GM12878 (cell line): ENCODE measurements around the gene HMHB1. TPM values are rescaled to one million over a fixed set of nuclear protein-coding genes. Genes with fewer than 3 reads are reported as not detected.

Experiments
- ATAC-seq: fragments of 200-7000 bp; cut with Tn5 transposase; 3 replicates; pipeline ENCODE4 v1.9.1; 2020; ENCODE audit warnings: mild to moderate bottlenecking, moderate library complexity
- BruUV-seq: library from RNA; stranded (reverse); fragments of 400-500 nt; replicated peaks from 2 replicates; lab custom pipeline; 2021; lab: Mats Ljungman, UMichigan
- CTCF ChIA-PET: fragments of 300-600 bp; sonication (Branson Sonifier 250); formaldehyde crosslinking; extraction: SDS; loops from one replicate; lab custom pipeline; 2021; ENCODE audit warnings: inconsistent platforms; lab: Yijun Ruan, JAX
- POLR2A ChIA-PET: fragments of 350-600 bp; formaldehyde crosslinking; extraction: SDS; loops from one replicate; lab custom pipeline; 2021; ENCODE audit warnings: inconsistent platforms; lab: Charles Lee
- RAD21 ChIA-PET: fragments of 300-600 bp; sonication (Branson Sonifier 250); formaldehyde crosslinking; loops from one replicate; lab custom pipeline; 2023; ENCODE audit warnings: antibody characterized with exemption; ENCODE audit not compliant: unreplicated experiment; lab: Charles Lee
- SMC1A ChIA-PET: fragments of 300-600 bp; sonication (Branson Sonifier 250); formaldehyde crosslinking; loops from one replicate; lab custom pipeline; 2023; ENCODE audit not compliant: unreplicated experiment, uncharacterized antibody; lab: Charles Lee
- DNase-seq: peaks from one replicate; pipeline ENCODE4 v3.0.0-alpha.2; 2011; ENCODE audit warnings: low read depth, low spot score
- FAIRE-seq: peaks from 3 replicates; lab custom pipeline; 2011; peaks lifted over from hg19 to GRCh38; lab: Jason Lieb, UNC
- H2AFZ ChIP-seq: 2 replicates; pipeline ENCODE4 v1.6.0; 2011; ENCODE audit warnings: low read depth, low read length, control low read depth; ENCODE audit not compliant: control insufficient read depth
- H3K27ac ChIP-seq: 2 replicates; pipeline ENCODE4 v1.5.1; 2011; ENCODE audit warnings: control low read depth; ENCODE audit not compliant: control insufficient read depth, insufficient read depth
- H3K27me3 ChIP-seq, 2 experiments: replicated peaks in 1 of 2; 2 replicates each; pipeline versions ENCODE4 v1.6.0 to v1.6.1; 2011; ENCODE audit warnings: low read length in 1 of 2; ENCODE audit not compliant: control insufficient read depth in 2 of 2, insufficient read depth in 2 of 2
- H3K36me3 ChIP-seq, 2 experiments: 2 replicates each; pipeline ENCODE4 v1.5.1; 2011; ENCODE audit warnings: low read length in 1 of 2; ENCODE audit not compliant: control insufficient read depth in 2 of 2, insufficient read depth in 2 of 2
- H3K4me1 ChIP-seq: 2 replicates; pipeline ENCODE4 v1.6.1; 2011; ENCODE audit warnings: mild to moderate bottlenecking, low read length, moderate library complexity, mixed read lengths; ENCODE audit not compliant: control insufficient read depth, insufficient read depth
- H3K4me2 ChIP-seq: 2 replicates; pipeline ENCODE4 v1.6.0; 2011; ENCODE audit warnings: control low read depth; ENCODE audit not compliant: control insufficient read depth, insufficient read depth
- H3K4me3 ChIP-seq: fragments of 200-600 bp; sonication (generic); 2 replicates; pipeline ENCODE4 v1.5.1; 2016
- H3K79me2 ChIP-seq: 2 replicates; pipeline ENCODE4 v1.6.0; 2011; ENCODE audit warnings: low read length; ENCODE audit not compliant: control insufficient read depth, insufficient read depth
- H3K9ac ChIP-seq: 2 replicates; pipeline ENCODE4 v1.8.0; 2011; ENCODE audit warnings: low read length, control low read depth, mixed read lengths; ENCODE audit not compliant: control insufficient read depth, insufficient read depth
- H3K9me3 ChIP-seq: replicated peaks from 3 replicates; pipeline ENCODE4 v1.5.1; 2011; ENCODE audit warnings: mild to moderate bottlenecking, low read length; ENCODE audit not compliant: control insufficient read depth, insufficient read depth
- H4K20me1 ChIP-seq: 2 replicates; pipeline ENCODE4 v1.6.0; 2011; ENCODE audit not compliant: control insufficient read depth, insufficient read depth
- HDGF ChIP-seq: fragments of 450-650 bp; IDR thresholded peaks from 2 replicates; pipeline ENCODE4 v1.6.1; 2016; ENCODE audit warnings: antibody characterized with exemption
- MYC ChIP-seq: IDR thresholded peaks from 2 replicates; pipeline ENCODE4 v1.6.1; 2011; ENCODE audit warnings: mild to moderate bottlenecking, low read length, moderate library complexity, inconsistent platforms; ENCODE audit not compliant: insufficient read depth, insufficient replicate concordance, insufficient read length, severe bottlenecking
- NR2C1 ChIP-seq: fragments of 450-650 bp; IDR thresholded peaks from 2 replicates; pipeline ENCODE4 v1.6.1; 2017; ENCODE audit warnings: antibody characterized with exemption, mild to moderate bottlenecking, moderate library complexity
- RAD51 ChIP-seq: fragments of 450-650 bp; IDR thresholded peaks from 2 replicates; pipeline ENCODE4 v1.6.1; 2016; ENCODE audit warnings: moderate library complexity, mild to moderate bottlenecking, inconsistent platforms
- SMARCA5 ChIP-seq: fragments of 450-650 bp; IDR thresholded peaks from 2 replicates; pipeline ENCODE4 v1.6.1; 2017; ENCODE audit warnings: mild to moderate bottlenecking
- SUZ12 ChIP-seq: fragments of 200-600 bp; sonication (generic); IDR thresholded peaks from one replicate; pipeline ENCODE4 v1.6.1; 2018; ENCODE audit warnings: antibody characterized with exemption, mild to moderate bottlenecking; ENCODE audit not compliant: unreplicated experiment
- TAF1 ChIP-seq: IDR thresholded peaks from 2 replicates; pipeline ENCODE4 v1.6.1; 2011; ENCODE audit warnings: mild to moderate bottlenecking, low read depth, low read length, borderline replicate concordance
- WRNIP1 ChIP-seq: IDR thresholded peaks from 2 replicates; pipeline ENCODE4 v1.6.1; 2011; ENCODE audit warnings: low read depth, low read length, improper control_type of control experiment, borderline replicate concordance
- YY1 ChIP-seq: IDR thresholded peaks from 2 replicates; pipeline ENCODE4 v1.6.1; 2011; ENCODE audit warnings: low read depth, mild to moderate bottlenecking, low read length
- ZNF384 ChIP-seq: IDR thresholded peaks from 2 replicates; pipeline ENCODE4 v1.6.1; 2012; ENCODE audit warnings: low read depth, mild to moderate bottlenecking, low read length, improper control_type of control experiment, borderline replicate concordance
- ZSCAN29 ChIP-seq: fragments of 450-650 bp; IDR thresholded peaks from 2 replicates; pipeline ENCODE4 v1.6.1; 2017; ENCODE audit warnings: mild to moderate bottlenecking, moderate library complexity
- WGBS: methylation state at CpG from one replicate; pipeline ENCODE4 v1.1.6; 2016; ENCODE audit warnings: low lambda C conversion rate; ENCODE audit not compliant: insufficient replicate concordance, insufficient coverage; ENCODE audit errors: missing lambda C conversion rate; 5-methylcytosine and 5-hydroxymethylcytosine counted together
- in situ Hi-C: fragments of 300-500 bp; cut with MboI; formaldehyde crosslinking; loops from 9 replicates; pipeline ENCODE4 v1.14.3; 2018; ENCODE audit warnings: mixed read lengths
- intact Hi-C: fragments of 100-400 bp; cut with micrococcal nuclease; formaldehyde crosslinking; loops from one replicate; pipeline ENCODE4 v1.14.2; 2022; ENCODE audit not compliant: unreplicated experiment
- polyA plus RNA-seq, 11 experiments: library from polyadenylated mRNA; depleted of rRNA in 4 of 11; unstranded in 6 of 11; stranded (reverse) in 5 of 11; fragments of >200 nt; fragmentation: Nextera tagmentation in 4 of 11; fragmentation: Illumina TruSeq in 1 of 11; extraction: Ambion mirVana in 4 of 11; extraction: Trizol in 1 of 11; gene quantifications; 1 replicate in 1 of 11; 2 replicates in 10 of 11; pipeline versions ENCODE4 v1.2.1 to v1.2.3, GENCODE V29; 2011 to 2016; ENCODE audit warnings: inconsistent platforms in 2 of 11, missing spikeins in 2 of 11, low read depth in 1 of 11
- total RNA-seq, 4 experiments: library from RNA; depleted of rRNA in 3 of 4; stranded (reverse); fragments of >200 nt in 3 of 4; fragmentation: Illumina TruSeq in 1 of 4; extraction: Trizol in 1 of 4; gene quantifications; 2 replicates each; pipeline versions ENCODE4 v1.2.1 to v1.2.3, GENCODE V29; 2013 to 2021
- TF ChIP-seq, protein P1 (sequence below): IDR thresholded peaks from 2 replicates; pipeline ENCODE4 v1.6.1; 2011; ENCODE audit warnings: borderline replicate concordance, low read depth, mild to moderate bottlenecking, moderate library complexity, low read length; ENCODE audit not compliant: insufficient read depth, poor library complexity, severe bottlenecking
- TF ChIP-seq, protein P2 (sequence below): fragments of 450-650 bp; IDR thresholded peaks from 2 replicates; pipeline ENCODE4 v1.6.1; 2016; ENCODE audit warnings: mild to moderate bottlenecking
- TF ChIP-seq, protein P3 (sequence below): fragments of 450-650 bp; formaldehyde crosslinking; IDR thresholded peaks from 2 replicates; pipeline ENCODE4 v1.5.0; 2022; ENCODE audit warnings: mild to moderate bottlenecking, missing genetic modification characterization

Gene HMHB1
- total and polyA plus RNA-seq, 10 of the 15 experiments (the other 5 are each of a cell fraction or from before 2014, with no cell fraction given), result 0.45 to 20.3 (median 4.6) TPM

DNA sequence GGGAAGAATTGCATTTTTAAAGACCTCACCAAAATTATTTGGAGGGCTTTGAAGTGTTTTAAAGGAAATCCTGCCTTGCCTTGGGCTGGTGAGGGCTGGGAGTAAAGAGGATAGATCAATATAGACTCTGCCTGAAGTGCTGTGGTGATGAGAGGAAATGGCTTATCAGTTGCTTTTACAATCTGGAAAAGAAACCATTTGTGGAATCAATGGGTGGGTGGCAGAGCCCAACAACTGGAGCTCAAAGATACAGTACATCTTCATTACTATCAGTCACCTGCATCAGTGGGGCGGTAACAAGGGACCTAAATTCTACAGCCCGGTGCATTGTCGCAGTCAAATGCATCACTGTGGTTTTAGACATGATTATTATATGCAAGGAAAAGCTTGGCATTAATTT lies 41.5 kb upstream of the HMHB1 start (continued):
- TF ChIP-seq MYC, result no peak
- TF ChIP-seq, protein P1, sequence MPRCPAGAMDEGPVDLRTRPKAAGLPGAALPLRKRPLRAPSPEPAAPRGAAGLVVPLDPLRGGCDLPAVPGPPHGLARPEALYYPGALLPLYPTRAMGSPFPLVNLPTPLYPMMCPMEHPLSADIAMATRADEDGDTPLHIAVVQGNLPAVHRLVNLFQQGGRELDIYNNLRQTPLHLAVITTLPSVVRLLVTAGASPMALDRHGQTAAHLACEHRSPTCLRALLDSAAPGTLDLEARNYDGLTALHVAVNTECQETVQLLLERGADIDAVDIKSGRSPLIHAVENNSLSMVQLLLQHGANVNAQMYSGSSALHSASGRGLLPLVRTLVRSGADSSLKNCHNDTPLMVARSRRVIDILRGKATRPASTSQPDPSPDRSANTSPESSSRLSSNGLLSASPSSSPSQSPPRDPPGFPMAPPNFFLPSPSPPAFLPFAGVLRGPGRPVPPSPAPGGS, result no peak
- TF ChIP-seq, all 136 proteins: peak for 0

DNA sequence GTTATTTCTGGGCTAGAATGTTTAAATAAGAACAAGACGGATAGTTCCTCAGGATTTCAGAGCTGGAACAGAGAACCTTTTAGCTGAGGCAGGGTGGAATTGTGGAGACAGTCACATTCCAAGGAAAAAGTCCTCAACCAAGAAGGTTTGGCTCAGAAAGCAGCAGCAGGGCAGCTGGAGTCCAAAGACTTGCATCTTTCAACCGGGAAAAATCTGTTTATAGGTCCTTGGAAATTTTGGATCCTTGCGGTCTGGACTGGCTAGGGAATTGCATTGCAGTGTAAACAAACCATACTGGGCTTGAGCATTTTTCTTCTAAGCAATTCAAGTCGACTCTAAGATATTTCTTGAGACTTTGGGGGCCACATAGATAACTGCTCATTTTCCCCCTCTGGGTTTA lies 40.8 kb upstream of the HMHB1 start:
- Histone ChIP-seq H3K9ac (no peak overlapping the region), H3K36me3 (no peaks in the 10 kb centered on the region), H3K4me2 (no peak overlapping the region), H4K20me1 (no peaks in the 10 kb centered on the region), H3K27me3 (no peaks in the 10 kb centered on the region), H2AFZ (no peak overlapping the region), H3K9me3 (no peaks in the 10 kb centered on the region; the same call in 2 of the 3 replicates), H3K4me3 (no peak overlapping the region), H3K27ac (no peak overlapping the region), H3K79me2 (no peaks in the 10 kb centered on the region), H3K4me1 (no peaks in the 10 kb centered on the region)
- in situ Hi-C loops, result no loop called here
- CTCF ChIA-PET, result interaction anchor here (1.4 kb wide), 2 partner anchors 9 to 11 kb away, joined by 4 to 6 read pairs; no protein-coding TSS in a partner anchor
- intact Hi-C loops, result no loop called here
- RAD21 ChIA-PET, result interaction anchor here (1.0 to 2.1 kb wide), 2 partner anchors 13 to 30 kb away, joined by 3 to 5 read pairs; no protein-coding TSS in a partner anchor
- 59% methylated on average over 4 of the region's 4 CpGs for WGBS
- no TSS peak for BruUV-seq
- DNase-seq (no peak), ATAC-seq (no peak), FAIRE-seq (no peak)
- SMC1A ChIA-PET, result interaction anchor here (0.6 to 1.9 kb wide), 8 partner anchors 9 to 471 kb away, joined by 3 to 5 read pairs (median 3); no protein-coding TSS in a partner anchor
- POLR2A ChIA-PET, result interaction anchor here (0.6 to 1.6 kb wide), 2 partner anchors 12 to 665 kb away, joined by 3 to 6 read pairs; no protein-coding TSS in a partner anchor
- TF ChIP-seq ZNF384, result no peak
- no peak for TF ChIP-seq HDGF
- TF ChIP-seq SUZ12, result no peak
- TF ChIP-seq YY1, result no peak
- TF ChIP-seq, protein P2, sequence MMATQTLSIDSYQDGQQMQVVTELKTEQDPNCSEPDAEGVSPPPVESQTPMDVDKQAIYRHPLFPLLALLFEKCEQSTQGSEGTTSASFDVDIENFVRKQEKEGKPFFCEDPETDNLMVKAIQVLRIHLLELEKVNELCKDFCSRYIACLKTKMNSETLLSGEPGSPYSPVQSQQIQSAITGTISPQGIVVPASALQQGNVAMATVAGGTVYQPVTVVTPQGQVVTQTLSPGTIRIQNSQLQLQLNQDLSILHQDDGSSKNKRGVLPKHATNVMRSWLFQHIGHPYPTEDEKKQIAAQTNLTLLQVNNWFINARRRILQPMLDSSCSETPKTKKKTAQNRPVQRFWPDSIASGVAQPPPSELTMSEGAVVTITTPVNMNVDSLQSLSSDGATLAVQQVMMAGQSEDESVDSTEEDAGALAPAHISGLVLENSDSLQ, result no peak
- no peak for TF ChIP-seq ZSCAN29
- no peak for TF ChIP-seq MYC
- TF ChIP-seq, protein P3, sequence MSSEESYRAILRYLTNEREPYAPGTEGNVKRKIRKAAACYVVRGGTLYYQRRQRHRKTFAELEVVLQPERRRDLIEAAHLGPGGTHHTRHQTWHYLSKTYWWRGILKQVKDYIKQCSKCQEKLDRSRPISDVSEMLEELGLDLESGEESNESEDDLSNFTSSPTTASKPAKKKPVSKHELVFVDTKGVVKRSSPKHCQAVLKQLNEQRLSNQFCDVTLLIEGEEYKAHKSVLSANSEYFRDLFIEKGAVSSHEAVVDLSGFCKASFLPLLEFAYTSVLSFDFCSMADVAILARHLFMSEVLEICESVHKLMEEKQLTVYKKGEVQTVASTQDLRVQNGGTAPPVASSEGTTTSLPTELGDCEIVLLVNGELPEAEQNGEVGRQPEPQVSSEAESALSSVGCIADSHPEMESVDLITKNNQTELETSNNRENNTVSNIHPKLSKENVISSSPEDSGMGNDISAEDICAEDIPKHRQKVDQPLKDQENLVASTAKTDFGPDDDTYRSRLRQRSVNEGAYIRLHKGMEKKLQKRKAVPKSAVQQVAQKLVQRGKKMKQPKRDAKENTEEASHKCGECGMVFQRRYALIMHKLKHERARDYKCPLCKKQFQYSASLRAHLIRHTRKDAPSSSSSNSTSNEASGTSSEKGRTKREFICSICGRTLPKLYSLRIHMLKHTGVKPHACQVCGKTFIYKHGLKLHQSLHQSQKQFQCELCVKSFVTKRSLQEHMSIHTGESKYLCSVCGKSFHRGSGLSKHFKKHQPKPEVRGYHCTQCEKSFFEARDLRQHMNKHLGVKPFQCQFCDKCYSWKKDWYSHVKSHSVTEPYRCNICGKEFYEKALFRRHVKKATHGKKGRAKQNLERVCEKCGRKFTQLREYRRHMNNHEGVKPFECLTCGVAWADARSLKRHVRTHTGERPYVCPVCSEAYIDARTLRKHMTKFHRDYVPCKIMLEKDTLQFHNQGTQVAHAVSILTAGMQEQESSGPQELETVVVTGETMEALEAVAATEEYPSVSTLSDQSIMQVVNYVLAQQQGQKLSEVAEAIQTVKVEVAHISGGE (CRISPR knock-in tag), result no peak
- TF ChIP-seq WRNIP1, result no peak
- no peak for TF ChIP-seq NR2C1
- TF ChIP-seq SMARCA5, result no peak
- no peak for TF ChIP-seq TAF1
- TF ChIP-seq RAD51, result no peak
